GM18499 (cell line): ENCODE data around the gene CCNY.
"Not testable (repeated sequence)": the region's sequence is repeated elsewhere in the genome, so short reads cannot be mapped to it uniquely, and the experiment has no call there.

Experiments used
- ATAC-seq: cut with Tn5 transposase; IDR thresholded peaks from one replicate; pipeline ENCODE4 v1.9.1; 2021; ENCODE audit warnings: moderate number of reproducible peaks; ENCODE audit not compliant: insufficient read depth, unreplicated experiment

Gene CCNY

DNA sequence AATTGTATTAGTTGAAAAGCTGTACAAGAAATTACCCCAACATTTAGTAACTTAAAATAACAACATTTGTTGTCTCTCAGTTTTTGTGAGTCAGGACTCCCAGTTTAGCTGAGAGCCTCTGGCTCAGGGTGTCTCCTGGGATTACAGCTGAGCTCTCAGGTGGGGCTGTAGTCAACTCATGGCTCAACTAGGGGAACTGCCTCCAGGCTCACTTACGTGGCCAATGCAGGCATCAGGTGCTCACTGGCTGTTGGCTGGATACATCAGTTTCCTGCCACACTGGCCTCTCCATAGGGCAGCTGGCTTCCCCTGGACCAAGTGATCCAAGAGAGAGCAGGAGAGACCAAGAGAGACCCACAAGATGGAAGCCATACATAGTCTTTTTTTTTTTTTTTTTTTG lies 17.5 kb downstream of the CCNY start:
- ATAC-seq: peak; percentile 43

GRCh38 chr10:35354257-35354656 lies 17.9 kb downstream of the CCNY start:
- ATAC-seq: not testable (repeated sequence)

DNA sequence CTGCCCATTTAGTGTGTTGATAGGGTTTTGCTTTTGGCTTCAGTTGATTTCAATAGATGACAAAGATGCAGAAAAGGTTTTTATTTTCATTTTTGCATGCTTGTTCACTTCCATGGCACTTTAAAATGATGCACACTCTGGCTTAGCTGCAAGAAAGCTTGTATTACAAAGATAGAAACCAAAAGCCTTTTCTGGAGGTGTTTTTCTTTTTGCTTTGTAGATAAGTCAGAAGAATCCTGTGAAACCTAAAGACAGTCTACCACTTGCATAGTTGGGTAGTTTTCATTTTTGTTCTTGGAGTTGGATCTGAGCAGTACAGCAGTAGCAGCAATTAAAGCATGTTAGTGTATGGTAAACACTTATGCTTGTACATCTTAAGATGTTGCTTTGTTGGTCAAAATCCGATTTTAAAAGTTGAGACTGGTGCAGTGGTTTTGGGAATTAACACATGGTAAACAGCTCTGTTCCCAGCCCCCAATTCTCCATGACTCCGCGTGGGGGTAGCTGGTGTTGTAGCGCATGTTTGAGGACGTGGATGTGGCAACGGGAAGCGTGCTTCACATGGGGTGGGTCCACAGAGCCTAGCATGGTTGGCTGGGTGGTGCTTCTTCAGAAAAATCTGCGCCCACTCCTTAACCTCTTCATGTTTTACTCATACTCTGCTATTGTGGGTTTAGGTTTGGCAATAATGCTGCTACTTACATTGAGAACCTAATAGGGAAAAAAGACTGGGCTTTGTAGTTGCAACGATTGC lies 19.8 kb downstream of the CCNY start:
- ATAC-seq: peak; percentile 48

- ATAC-seq: no peak
Measured at GRCh38 chr10:35356725-35357092, 20.4 kb downstream of the CCNY start.

GRCh38 chr10:35359056-35359455 lies 22.7 kb downstream of the CCNY start:
- no peak for ATAC-seq

DNA sequence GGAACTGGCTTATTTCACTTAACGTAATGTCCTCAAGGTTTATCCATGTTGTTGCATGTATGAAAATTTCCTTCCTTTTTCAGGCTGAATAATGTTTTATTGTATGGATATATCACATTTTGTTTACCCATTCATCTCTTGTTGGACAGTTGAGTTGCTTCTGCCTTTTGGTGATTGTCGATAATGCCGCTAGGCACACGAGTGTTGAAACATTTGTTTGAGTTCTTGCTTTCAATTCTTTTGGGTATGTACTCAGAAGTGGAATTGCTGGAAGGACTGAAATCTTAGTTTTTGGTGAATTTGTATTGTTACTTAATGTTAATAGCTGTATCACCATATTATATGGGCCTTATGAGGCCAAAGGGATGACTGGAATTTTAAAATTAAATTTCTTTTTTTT lies 23.6 kb downstream of the CCNY start:
- no peak for ATAC-seq

- no peak for ATAC-seq
Measured at GRCh38 chr10:35362701-35363350, 26.5 kb downstream of the CCNY start.

- ATAC-seq: no peak
Measured at GRCh38 chr10:35363587-35363986, 27.3 kb downstream of the CCNY start.

DNA sequence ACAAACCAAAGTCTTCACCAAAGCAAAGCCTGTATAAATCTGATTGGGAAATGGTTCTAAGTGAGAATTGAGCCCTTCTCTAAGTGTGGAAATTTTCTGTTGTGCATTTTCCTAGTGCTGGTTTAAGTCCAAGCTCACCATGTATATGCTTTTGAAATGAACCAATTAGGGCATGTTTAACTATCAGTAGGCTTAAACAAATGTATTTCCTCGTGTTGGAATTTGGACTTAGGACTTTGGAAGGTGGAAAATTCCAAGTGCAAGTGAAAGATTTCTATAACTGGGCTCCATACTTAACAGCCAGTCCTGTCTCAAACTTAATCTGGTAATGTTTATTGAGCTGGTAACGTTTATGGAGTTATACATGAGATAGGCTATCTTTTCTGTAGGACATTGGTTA lies 28.5 kb downstream of the CCNY start:
- ATAC-seq: no peak

DNA sequence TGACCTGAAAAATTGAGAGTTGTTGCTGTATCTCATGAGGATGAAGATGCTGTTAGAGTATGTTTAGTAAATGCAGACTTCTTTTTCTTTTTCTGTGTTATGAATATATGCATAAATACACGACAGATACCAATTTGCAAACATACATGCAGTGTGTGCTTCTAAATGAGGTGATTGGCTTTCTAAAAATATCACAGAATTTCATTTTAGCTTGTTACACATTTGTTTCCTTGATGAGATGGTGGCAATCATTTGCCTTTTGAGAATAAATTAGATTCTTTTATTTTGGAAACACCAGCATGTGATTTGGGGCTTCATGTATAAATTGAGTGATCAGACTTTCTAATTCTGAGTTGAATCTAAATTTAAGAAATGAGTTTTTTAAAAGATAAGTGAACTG lies 29.7 kb downstream of the CCNY start:
- no peak for ATAC-seq

DNA sequence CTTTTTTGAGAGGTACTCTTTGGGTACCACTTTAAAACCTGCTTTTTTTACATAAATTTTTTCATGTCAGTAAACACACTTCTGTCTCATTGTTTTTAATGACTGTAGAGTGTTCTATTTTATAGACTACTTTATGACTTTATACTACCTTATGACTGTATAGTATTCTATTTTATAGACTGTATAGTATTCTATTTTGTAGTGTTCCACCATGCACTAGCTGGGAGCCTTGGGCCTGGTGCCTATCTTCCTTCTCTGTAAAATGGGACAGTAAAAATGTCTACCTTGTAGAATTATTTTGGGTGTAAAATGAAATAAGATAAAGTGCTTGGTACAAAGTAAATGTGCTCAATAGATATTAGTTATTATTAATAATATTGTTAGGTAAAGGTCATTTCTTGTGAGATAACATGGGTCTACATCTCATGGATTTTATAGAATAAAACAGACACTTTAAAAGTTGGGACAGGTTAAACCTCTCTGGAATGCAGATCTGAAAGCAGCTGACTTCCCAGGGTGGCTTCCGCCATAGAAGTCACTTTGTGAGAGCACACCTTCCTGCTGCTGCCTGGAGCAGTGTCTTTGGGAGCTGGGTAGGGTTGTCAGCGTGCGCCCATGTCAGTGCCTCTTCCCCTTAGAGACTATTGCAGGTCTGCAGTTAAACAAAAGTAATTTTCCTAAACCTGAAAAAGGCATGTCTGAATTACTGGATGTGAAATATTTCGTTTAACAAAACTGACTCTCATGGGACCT lies 31.0 kb downstream of the CCNY start:
- no peak for ATAC-seq

DNA sequence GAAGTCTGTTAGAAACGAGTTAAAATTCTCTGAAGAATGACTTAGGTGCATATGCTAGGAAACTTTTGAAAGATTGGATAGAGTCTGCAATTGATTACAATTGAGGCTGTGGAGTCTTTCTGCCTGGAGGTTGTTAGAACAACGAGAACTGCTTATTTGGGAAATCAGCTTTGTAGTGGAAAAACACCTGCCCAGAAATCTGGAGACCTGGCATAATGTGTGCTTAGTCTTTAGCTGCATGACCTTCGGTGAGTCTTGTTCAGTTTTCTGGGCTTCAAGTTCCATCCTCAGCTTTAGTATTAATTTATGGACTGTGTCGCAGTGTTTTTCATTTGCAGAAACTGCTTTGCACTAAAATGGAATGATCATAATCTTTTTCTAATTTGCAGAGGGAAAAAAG lies 31.7 kb downstream of the CCNY start:
- no peak for ATAC-seq

DNA sequence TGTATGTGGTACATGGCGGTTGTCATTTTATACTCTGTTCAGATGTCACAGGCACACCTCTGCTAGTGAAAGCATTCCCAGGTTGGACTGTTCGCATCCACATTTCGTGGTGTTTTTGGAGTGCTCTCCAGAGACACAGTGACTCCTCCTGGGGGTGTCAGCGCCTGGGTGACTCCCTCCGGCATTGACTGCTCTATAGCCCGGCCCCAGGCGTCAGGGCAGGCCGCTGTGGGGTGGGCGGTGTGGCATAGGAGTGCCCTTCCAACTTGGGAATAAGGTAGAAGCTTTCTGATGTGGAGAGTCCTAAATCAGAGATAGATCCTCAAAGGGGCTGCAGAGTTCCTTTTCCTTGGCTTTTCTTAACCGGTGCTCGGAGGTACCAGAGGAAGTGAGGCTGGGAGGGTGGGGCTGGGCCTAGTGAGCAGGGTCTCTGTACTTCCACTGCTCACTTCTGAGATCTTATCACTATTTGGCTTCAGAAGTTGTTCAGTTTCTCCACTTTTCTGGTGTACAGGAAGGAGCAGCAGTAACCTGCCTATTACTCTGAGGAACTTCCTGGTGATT lies 32.3 kb downstream of the CCNY start:
- no peak for ATAC-seq

- ATAC-seq: no peak
Measured at GRCh38 chr10:35369049-35369611, 32.8 kb downstream of the CCNY start.

- no peak for ATAC-seq
Measured at GRCh38 chr10:35371731-35372130, 35.4 kb downstream of the CCNY start.

- ATAC-seq: no peak
Measured at GRCh38 chr10:35372329-35372728, 36.0 kb downstream of the CCNY start.

- ATAC-seq: no peak
Measured at GRCh38 chr10:35375091-35375765, 38.9 kb downstream of the CCNY start.

DNA sequence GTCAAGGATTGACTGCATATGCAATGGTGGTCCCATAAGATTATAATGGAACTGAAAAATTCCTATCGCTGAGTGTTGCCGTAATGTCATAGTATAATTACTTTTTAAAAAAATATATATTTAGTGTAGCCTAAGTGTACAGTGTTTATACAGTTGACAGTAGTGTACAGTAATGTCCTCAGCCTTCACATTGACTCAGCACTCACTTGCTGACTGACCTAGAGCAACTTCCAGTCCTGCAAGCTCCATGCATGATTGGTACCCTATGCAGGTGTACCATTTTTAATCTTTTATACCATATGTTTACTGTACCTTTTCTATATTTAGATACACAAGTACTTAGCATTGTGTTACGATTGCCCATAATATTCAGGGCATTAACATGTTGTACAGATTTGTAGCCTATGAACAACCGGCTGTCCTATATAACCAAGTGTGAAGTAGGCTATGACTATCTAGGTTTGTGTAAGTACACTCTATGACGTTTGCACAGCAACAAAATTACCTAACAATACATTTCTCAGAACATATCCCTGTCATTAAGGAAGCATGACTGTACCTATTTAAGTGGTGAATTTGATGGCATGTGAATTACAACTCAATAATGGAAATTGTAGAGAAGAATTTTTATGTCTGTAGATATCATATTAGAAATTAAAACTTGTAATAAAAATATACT lies 40.9 kb downstream of the CCNY start:
- no peak for ATAC-seq

DNA sequence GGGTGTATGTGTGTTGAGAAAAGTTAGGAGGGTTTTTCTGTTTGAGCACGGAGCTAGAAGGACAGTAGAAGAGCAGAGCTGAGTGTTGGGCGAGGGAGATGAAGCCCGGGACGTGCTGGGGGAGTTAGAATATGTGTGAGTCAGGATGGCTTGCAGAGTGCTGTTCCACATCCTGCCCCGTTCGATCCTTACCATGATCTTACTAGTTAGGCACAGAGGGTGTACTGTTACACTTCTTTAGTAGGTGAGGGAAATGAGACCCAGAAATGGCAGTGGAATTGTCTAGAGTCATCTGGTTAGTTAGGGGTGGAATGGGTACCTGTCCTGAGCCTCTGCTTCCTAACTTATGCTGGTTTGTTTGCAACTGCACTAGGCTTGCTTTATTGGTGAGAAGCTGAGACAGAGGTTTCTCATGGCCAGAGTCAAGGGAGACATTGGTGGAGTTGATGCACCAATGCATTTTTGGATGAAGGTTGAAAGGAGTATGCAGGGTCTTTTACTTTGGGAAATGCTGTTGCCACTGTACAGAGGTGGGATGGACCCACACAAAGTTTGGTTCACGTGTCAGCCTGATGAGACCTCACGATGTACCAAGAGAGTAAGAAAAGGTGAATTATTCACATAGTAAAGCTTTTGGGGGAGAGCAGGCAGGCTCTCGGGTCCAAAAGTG lies 42.4 kb downstream of the CCNY start:
- peak; percentile 26 for ATAC-seq
